ENCODE measurements around the gene ACKR3. TPM values are rescaled to one million over a fixed set of nuclear protein-coding genes. Genes with fewer than 3 reads are reported as not detected.

Gene ACKR3
- total and polyA plus RNA-seq, 10 of the 15 experiments (the other 5 are each of a cell fraction or from before 2014, with no cell fraction given), result 3.0 to 154 (median 6.4) TPM

DNA sequence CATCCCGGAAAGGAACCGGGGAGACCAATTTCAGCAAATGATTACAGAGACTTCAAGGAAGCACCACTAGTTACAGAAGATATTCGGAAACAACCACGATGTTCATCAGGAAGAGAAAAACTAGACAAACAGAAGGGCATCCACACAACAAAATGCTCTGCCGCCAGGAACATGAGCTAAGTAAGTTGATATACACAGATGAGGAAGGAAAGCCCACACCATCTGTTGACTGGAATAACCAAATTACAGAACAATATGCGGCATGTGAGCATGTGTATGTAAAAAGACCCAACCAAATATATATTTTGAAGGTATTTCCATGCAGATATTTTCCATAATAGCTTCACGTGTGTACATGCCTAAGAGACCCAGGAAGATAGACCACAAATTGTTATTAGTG, 47.0 kb downstream of the ACKR3 start:
- no peak overlapping the region for H3K27ac ChIP-seq (ENCODE audit: control insufficient read depth, insufficient read depth)
- ChIA-PET RAD21 (ENCODE audit: unreplicated experiment) (no interaction called here), CTCF (interaction anchor here (1.2 to 2.6 kb wide), 2 partner anchors 10 to 103 kb away, joined by 4 to 7 read pairs; no protein-coding TSS in a partner anchor), SMC1A (ENCODE audit: uncharacterized antibody, unreplicated experiment) (interaction anchor here (0.9 kb wide), 1 partner anchor 48 kb away, joined by 3 read pairs; no protein-coding TSS in a partner anchor), POLR2A (no interaction called here)
- no peak for DNase-seq (ENCODE audit: low read depth, low spot score)
- no peak for ATAC-seq
- H3K79me2 ChIP-seq (ENCODE audit: control insufficient read depth, insufficient read depth, low read length), result no peaks in the 10 kb centered on the region
- in situ Hi-C loops (cut with MboI) (no loop called here), intact Hi-C loops (cut with micrococcal nuclease; ENCODE audit: unreplicated experiment) (no loop called here)
- no peaks in the 10 kb centered on the region for H3K4me1 ChIP-seq (ENCODE audit: control insufficient read depth, insufficient read depth, low read length)
- peaks cover 3 to 9% of the 10 kb centered on the region in 2 experiments for H3K27me3 ChIP-seq (replicated peaks in 1 of 2; ENCODE audit: control insufficient read depth in 2 of 2, insufficient read depth in 2 of 2, low read length in 1 of 2)
- no peak for FAIRE-seq
- WGBS (ENCODE audit: insufficient coverage, insufficient replicate concordance, low lambda C conversion rate, missing lambda C conversion rate), result 58% methylated on average over 7 of the region's 7 CpGs
- H3K4me2 ChIP-seq (ENCODE audit: control insufficient read depth, insufficient read depth), result no peak overlapping the region
- H3K9me3 ChIP-seq (replicated peaks; ENCODE audit: control insufficient read depth, insufficient read depth, low read length), result no peaks in the 10 kb centered on the region
- H3K4me3 ChIP-seq, result no peak overlapping the region
- H3K36me3 ChIP-seq (ENCODE audit: control insufficient read depth in 2 of 2, insufficient read depth in 2 of 2, low read length in 1 of 2), result no peaks in the 10 kb centered on the region
- H3K9ac ChIP-seq (ENCODE audit: control insufficient read depth, insufficient read depth, low read length), result no peak overlapping the region
- BruUV-seq (replicated peaks), result no TSS peak
- no peaks in the 10 kb centered on the region for H4K20me1 ChIP-seq (ENCODE audit: control insufficient read depth, insufficient read depth)
- H2AFZ ChIP-seq (ENCODE audit: control insufficient read depth, low read depth, low read length), result no peak overlapping the region
- TF ChIP-seq TCF3 (IDR thresholded peaks at IDR 0.05; ENCODE audit: borderline replicate concordance, insufficient read depth, low read depth, low read length), result no peak
- no peak for TF ChIP-seq ZNF217 (IDR thresholded peaks at IDR 0.05)
- TF ChIP-seq TAF1 (IDR thresholded peaks at IDR 0.05; ENCODE audit: borderline replicate concordance, low read depth, low read length), result no peak
- TF ChIP-seq BRCA1 (IDR thresholded peaks at IDR 0.05; ENCODE audit: low read depth, low read length), result no peak
- TF ChIP-seq NKRF (conservative IDR thresholded peaks at IDR 0.05), result no peak
- TF ChIP-seq, protein P1, sequence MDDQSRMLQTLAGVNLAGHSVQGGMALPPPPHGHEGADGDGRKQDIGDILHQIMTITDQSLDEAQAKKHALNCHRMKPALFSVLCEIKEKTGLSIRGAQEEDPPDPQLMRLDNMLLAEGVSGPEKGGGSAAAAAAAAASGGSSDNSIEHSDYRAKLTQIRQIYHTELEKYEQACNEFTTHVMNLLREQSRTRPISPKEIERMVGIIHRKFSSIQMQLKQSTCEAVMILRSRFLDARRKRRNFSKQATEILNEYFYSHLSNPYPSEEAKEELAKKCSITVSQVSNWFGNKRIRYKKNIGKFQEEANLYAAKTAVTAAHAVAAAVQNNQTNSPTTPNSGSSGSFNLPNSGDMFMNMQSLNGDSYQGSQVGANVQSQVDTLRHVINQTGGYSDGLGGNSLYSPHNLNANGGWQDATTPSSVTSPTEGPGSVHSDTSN (IDR thresholded peaks at IDR 0.05; ENCODE audit: insufficient replicate concordance, low read depth, low read length), result no peak
- TF ChIP-seq ZNF274 (IDR thresholded peaks at IDR 0.05; ENCODE audit: insufficient read depth, insufficient read length), result no peak
- no peak for TF ChIP-seq FOXK2 (IDR thresholded peaks at IDR 0.05)
- TF ChIP-seq JUNB (IDR thresholded peaks at IDR 0.05), result no peak
- no peak for TF ChIP-seq NRF1 (conservative IDR thresholded peaks at IDR 0.05; ENCODE audit: low read depth, low read length)
- TF ChIP-seq HCFC1 (IDR thresholded peaks at IDR 0.05; ENCODE audit: low read length), result no peak
- TF ChIP-seq, protein P2, sequence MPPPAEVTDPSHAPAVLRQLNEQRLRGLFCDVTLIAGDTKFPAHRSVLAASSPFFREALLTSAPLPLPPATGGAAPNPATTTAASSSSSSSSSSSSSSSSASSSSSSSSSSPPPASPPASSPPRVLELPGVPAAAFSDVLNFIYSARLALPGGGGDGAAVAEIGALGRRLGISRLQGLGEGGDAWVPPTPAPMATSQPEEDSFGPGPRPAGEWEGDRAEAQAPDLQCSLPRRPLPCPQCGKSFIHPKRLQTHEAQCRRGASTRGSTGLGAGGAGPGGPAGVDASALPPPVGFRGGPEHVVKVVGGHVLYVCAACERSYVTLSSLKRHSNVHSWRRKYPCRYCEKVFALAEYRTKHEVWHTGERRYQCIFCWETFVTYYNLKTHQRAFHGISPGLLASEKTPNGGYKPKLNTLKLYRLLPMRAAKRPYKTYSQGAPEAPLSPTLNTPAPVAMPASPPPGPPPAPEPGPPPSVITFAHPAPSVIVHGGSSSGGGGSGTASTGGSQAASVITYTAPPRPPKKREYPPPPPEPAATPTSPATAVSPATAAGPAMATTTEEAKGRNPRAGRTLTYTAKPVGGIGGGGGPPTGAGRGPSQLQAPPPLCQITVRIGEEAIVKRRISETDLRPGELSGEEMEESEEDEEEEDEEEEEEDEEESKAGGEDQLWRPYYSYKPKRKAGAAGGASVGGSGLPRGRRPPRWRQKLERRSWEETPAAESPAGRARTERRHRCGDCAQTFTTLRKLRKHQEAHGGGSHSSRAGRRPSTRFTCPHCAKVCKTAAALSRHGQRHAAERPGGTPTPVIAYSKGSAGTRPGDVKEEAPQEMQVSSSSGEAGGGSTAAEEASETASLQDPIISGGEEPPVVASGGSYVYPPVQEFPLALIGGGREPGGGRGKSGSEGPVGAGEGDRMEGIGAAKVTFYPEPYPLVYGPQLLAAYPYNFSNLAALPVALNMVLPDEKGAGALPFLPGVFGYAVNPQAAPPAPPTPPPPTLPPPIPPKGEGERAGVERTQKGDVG (CRISPR knock-in tag; IDR thresholded peaks at IDR 0.05), result no peak
- TF ChIP-seq JUND (IDR thresholded peaks at IDR 0.05; ENCODE audit: low read depth, low read length), result no peak
- TF ChIP-seq MXI1 (IDR thresholded peaks at IDR 0.05; ENCODE audit: low read depth, low read length), result no peak
- TF ChIP-seq, protein P3, sequence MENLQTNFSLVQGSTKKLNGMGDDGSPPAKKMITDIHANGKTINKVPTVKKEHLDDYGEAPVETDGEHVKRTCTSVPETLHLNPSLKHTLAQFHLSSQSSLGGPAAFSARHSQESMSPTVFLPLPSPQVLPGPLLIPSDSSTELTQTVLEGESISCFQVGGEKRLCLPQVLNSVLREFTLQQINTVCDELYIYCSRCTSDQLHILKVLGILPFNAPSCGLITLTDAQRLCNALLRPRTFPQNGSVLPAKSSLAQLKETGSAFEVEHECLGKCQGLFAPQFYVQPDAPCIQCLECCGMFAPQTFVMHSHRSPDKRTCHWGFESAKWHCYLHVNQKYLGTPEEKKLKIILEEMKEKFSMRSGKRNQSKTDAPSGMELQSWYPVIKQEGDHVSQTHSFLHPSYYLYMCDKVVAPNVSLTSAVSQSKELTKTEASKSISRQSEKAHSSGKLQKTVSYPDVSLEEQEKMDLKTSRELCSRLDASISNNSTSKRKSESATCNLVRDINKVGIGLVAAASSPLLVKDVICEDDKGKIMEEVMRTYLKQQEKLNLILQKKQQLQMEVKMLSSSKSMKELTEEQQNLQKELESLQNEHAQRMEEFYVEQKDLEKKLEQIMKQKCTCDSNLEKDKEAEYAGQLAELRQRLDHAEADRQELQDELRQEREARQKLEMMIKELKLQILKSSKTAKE (IDR thresholded peaks at IDR 0.05; ENCODE audit: low read depth, poor library complexity, severe bottlenecking), result no peak
- no peak for TF ChIP-seq NFYB (IDR thresholded peaks at IDR 0.05; ENCODE audit: insufficient read depth, low read depth, low read length)
- TF ChIP-seq STAT3 (IDR thresholded peaks at IDR 0.05; ENCODE audit: low read depth, low read length), result no peak
